A549 (cell line): ENCODE data around the gene NEK1. TPM values are rescaled to one million over a fixed set of nuclear protein-coding genes. Genes with fewer than 3 reads are reported as not detected.
A peak's percentile ranks its signal among the peaks of the same experiment; 100 is the strongest.

Experiments
- ATAC-seq, 2 experiments: fragments of 200-7000 bp in 1 of 2; fragments of >200 bp in 1 of 2; cut with Nextera tagmentation in 1 of 2; cut with Tn5 transposase in 1 of 2; 3 replicates each; pipeline versions ENCODE4 v1.8.0 to v1.9.1; 2018 to 2020; ENCODE audit warnings: mild to moderate bottlenecking in 1 of 2, moderate library complexity in 1 of 2
- CTCF ChIA-PET: fragments of 300-600 bp; sonication (Branson Sonifier 250); formaldehyde crosslinking; extraction: SDS; loops from one replicate; lab custom pipeline; 2021; ENCODE audit warnings: antibody characterized with exemption, inconsistent platforms; lab: Yijun Ruan, JAX
- POLR2A ChIA-PET: fragments of 350-600 bp; formaldehyde crosslinking; extraction: SDS; loops from one replicate; lab custom pipeline; 2021; ENCODE audit warnings: antibody characterized with exemption, inconsistent platforms; lab: Yijun Ruan, JAX
- DNase-seq, 2 experiments: peaks; one replicate each; pipeline versions ENCODE4 v3.0.0 to v3.0.0-alpha.2; 2011 to 2016; ENCODE audit warnings: low read depth in 1 of 2, low spot score in 1 of 2
- FAIRE-seq: peaks from 2 replicates; lab custom pipeline; 2011; peaks lifted over from hg19 to GRCh38; lab: Jason Lieb, UNC
- H3K27ac ChIP-seq, 2 experiments: fragments of >200 bp; sonication (Bioruptor Twin); formaldehyde crosslinking; 3 replicates each; pipeline ENCODE4 v1.5.1; 2016 to 2017
- H3K4me1 ChIP-seq: fragments of >200 bp; sonication (Bioruptor Twin); formaldehyde crosslinking; 3 replicates; pipeline ENCODE4 v1.6.1; 2016
- H3K4me2 ChIP-seq: fragments of >200 bp; sonication (Bioruptor Twin); formaldehyde crosslinking; 3 replicates; pipeline ENCODE4 v1.6.1; 2016
- H3K4me3 ChIP-seq: fragments of >200 bp; sonication (Bioruptor Twin); formaldehyde crosslinking; 3 replicates; pipeline ENCODE4 v1.5.1; 2016
- H3K9me3 ChIP-seq: fragments of >200 bp; sonication (Bioruptor Twin); formaldehyde crosslinking; 3 replicates; pipeline ENCODE4 v1.6.1; 2016
- CBX2 ChIP-seq: fragments of 200-600 bp; sonication (generic); IDR thresholded peaks from 2 replicates; pipeline ENCODE4 v1.6.1; 2016; ENCODE audit warnings: low read depth, mild to moderate bottlenecking, borderline replicate concordance
- CHD4 ChIP-seq: fragments of 200-600 bp; sonication (generic); IDR thresholded peaks from 2 replicates; pipeline ENCODE4 v1.6.1; 2016; ENCODE audit warnings: antibody characterized with exemption, mild to moderate bottlenecking, borderline replicate concordance
- EP300 ChIP-seq, 2 experiments: fragments of >200 bp; sonication (Bioruptor Twin); formaldehyde crosslinking; IDR thresholded peaks; 2 replicates in 1 of 2; 3 replicates in 1 of 2; pipeline ENCODE4 v1.6.1; 2016 to 2017
- ESRRA ChIP-seq: fragments of 150-350 bp; IDR thresholded peaks from 2 replicates; pipeline ENCODE4 v1.6.1; 2014; ENCODE audit warnings: mild to moderate bottlenecking, low read length, borderline replicate concordance
- FOSB ChIP-seq: fragments of 250-450 bp; sonication (Bioruptor Pico); IDR thresholded peaks from 2 replicates; pipeline ENCODE4 v1.5.0; 2020; ENCODE audit warnings: mild to moderate bottlenecking, moderate library complexity
- FOSL2 ChIP-seq, 2 experiments: fragments of 450-650 bp in 1 of 2; fragments of >200 bp in 1 of 2; sonication (Bioruptor Twin) in 1 of 2; formaldehyde crosslinking; IDR thresholded peaks; 2 replicates each; pipeline versions ENCODE4 v1.5.0 to v1.6.1; 2016 to 2020; ENCODE audit warnings: mild to moderate bottlenecking in 1 of 2, moderate library complexity in 1 of 2
- FOXS1 ChIP-seq: fragments of 250-450 bp; sonication (Bioruptor Pico); IDR thresholded peaks from 2 replicates; pipeline ENCODE4 v1.5.0; 2020; ENCODE audit warnings: mild to moderate bottlenecking, moderate library complexity
- HDAC2 ChIP-seq: fragments of 200-600 bp; sonication (generic); IDR thresholded peaks from 2 replicates; pipeline ENCODE4 v1.6.1; 2016
- HEYL ChIP-seq: fragments of 250-450 bp; sonication (Bioruptor Pico); IDR thresholded peaks from 2 replicates; pipeline ENCODE4 v1.8.0; 2021; ENCODE audit warnings: mild to moderate bottlenecking, moderate library complexity
- HOXA7 ChIP-seq: fragments of 250-450 bp; sonication (Bioruptor Pico); IDR thresholded peaks from 2 replicates; pipeline ENCODE4 v1.5.0; 2020; ENCODE audit warnings: mild to moderate bottlenecking, moderate library complexity
- HOXB13 ChIP-seq: fragments of 250-450 bp; sonication (Bioruptor Pico); IDR thresholded peaks from 2 replicates; pipeline ENCODE4 v1.5.0; 2020; ENCODE audit warnings: low read depth, mild to moderate bottlenecking, moderate library complexity
- JUN ChIP-seq, 2 experiments: fragments of >200 bp; sonication (Bioruptor Twin); formaldehyde crosslinking; IDR thresholded peaks; 2 replicates in 1 of 2; 3 replicates in 1 of 2; pipeline ENCODE4 v1.6.1; 2016 to 2017
- JUNB ChIP-seq: fragments of >200 bp; sonication (Bioruptor Twin); formaldehyde crosslinking; IDR thresholded peaks from 2 replicates; pipeline ENCODE4 v1.6.1; 2016
- KDM5A ChIP-seq: fragments of 200-600 bp; sonication (generic); IDR thresholded peaks from 2 replicates; pipeline ENCODE4 v1.6.1; 2016; ENCODE audit warnings: antibody characterized with exemption, mild to moderate bottlenecking
- MAZ ChIP-seq: fragments of 150-350 bp; IDR thresholded peaks from 2 replicates; pipeline ENCODE4 v1.6.1; 2014; ENCODE audit warnings: antibody characterized with exemption, low read depth, low read length, borderline replicate concordance
- NPAS2 ChIP-seq: fragments of 250-450 bp; sonication (Bioruptor Pico); IDR thresholded peaks from 2 replicates; pipeline ENCODE4 v1.8.0; 2022; ENCODE audit warnings: mild to moderate bottlenecking, moderate library complexity, borderline replicate concordance
- POLR2A ChIP-seq: IDR thresholded peaks from 2 replicates; pipeline ENCODE4 v1.6.1; 2012; ENCODE audit warnings: mild to moderate bottlenecking, low read length
- POLR2AphosphoS2 ChIP-seq: conservative IDR thresholded peaks from 2 replicates; pipeline ENCODE4 v1.6.1; 2012; ENCODE audit warnings: low read length, improper control_type of control experiment, inconsistent platforms
- RARB ChIP-seq: fragments of 250-450 bp; sonication (Bioruptor Pico); IDR thresholded peaks from 2 replicates; pipeline ENCODE4 v1.8.0; 2021; ENCODE audit warnings: mild to moderate bottlenecking, moderate library complexity
- RCOR1 ChIP-seq: fragments of 150-350 bp; IDR thresholded peaks from 2 replicates; pipeline ENCODE4 v1.6.1; 2014; ENCODE audit warnings: antibody characterized with exemption, low read length, low read depth
- RFX5 ChIP-seq: fragments of 450-650 bp; IDR thresholded peaks from 2 replicates; pipeline ENCODE4 v1.7.1; 2014; ENCODE audit warnings: antibody characterized with exemption, mild to moderate bottlenecking, moderate library complexity
- SREBF2 ChIP-seq: fragments of 450-650 bp; IDR thresholded peaks from 2 replicates; pipeline ENCODE4 v1.6.1; 2014; ENCODE audit warnings: mild to moderate bottlenecking, moderate library complexity
- TFCP2L1 ChIP-seq: fragments of 250-450 bp; sonication (Bioruptor Pico); IDR thresholded peaks from 2 replicates; pipeline ENCODE4 v1.5.0; 2021; ENCODE audit warnings: mild to moderate bottlenecking
- TP53 ChIP-seq: fragments of 250-450 bp; sonication (Bioruptor Pico); IDR thresholded peaks from 2 replicates; pipeline ENCODE4 v1.5.0; 2021; ENCODE audit warnings: mild to moderate bottlenecking, moderate library complexity
- ZC3H11A ChIP-seq: fragments of 450-650 bp; IDR thresholded peaks from 2 replicates; pipeline ENCODE4 v1.6.1; 2014; ENCODE audit warnings: antibody characterized with exemption, mild to moderate bottlenecking
- ZFP36 ChIP-seq: fragments of 450-650 bp; IDR thresholded peaks from 2 replicates; pipeline ENCODE4 v1.6.1; 2014; ENCODE audit warnings: borderline replicate concordance; ENCODE audit not compliant: partially characterized antibody
- ZNF302 ChIP-seq: fragments of 250-450 bp; sonication (Bioruptor Pico); IDR thresholded peaks from 2 replicates; pipeline ENCODE4 v1.9.0; 2021; ENCODE audit warnings: inconsistent platforms, mild to moderate bottlenecking, moderate library complexity
- ZSCAN20 ChIP-seq: fragments of 250-450 bp; sonication (Bioruptor Pico); IDR thresholded peaks from 2 replicates; pipeline ENCODE4 v1.8.0; 2022; ENCODE audit warnings: mild to moderate bottlenecking, moderate library complexity
- WGBS: methylation state at CpG from one replicate; pipeline ENCODE4 v1.1.6; 2017; ENCODE audit errors: missing lambda C conversion rate; 5-methylcytosine and 5-hydroxymethylcytosine counted together
- polyA plus RNA-seq, 4 experiments: library from polyadenylated mRNA; depleted of rRNA in 3 of 4; stranded (reverse); fragments of >200 nt; fragmentation: RNase III in 1 of 4; extraction: RNeasy Plus Mini Kit Qiagen cat#74134 plus additional on column Dnase treatment in 1 of 4; gene quantifications; 2 replicates in 3 of 4; 3 replicates in 1 of 4; pipeline ENCODE4 v1.2.3, GENCODE V29; 2011 to 2017
- TF ChIP-seq, protein P1 (sequence below): fragments of >200 bp; sonication (Bioruptor Twin); formaldehyde crosslinking; IDR thresholded peaks from 3 replicates; pipeline ENCODE4 v1.6.1; 2016
- TF ChIP-seq, protein P2 (sequence below): IDR thresholded peaks from 2 replicates; pipeline ENCODE4 v1.6.1; 2012
- TF ChIP-seq, protein P3 (sequence below): fragments of >200 bp; sonication (Bioruptor Twin); formaldehyde crosslinking; IDR thresholded peaks from 3 replicates; pipeline ENCODE4 v1.5.1; 2016

NEK1 gene
- polyA plus RNA-seq, 2 of the 4 experiments (the other 2 are of a cell fraction) = 3.2 to 5.8 TPM

DNA sequence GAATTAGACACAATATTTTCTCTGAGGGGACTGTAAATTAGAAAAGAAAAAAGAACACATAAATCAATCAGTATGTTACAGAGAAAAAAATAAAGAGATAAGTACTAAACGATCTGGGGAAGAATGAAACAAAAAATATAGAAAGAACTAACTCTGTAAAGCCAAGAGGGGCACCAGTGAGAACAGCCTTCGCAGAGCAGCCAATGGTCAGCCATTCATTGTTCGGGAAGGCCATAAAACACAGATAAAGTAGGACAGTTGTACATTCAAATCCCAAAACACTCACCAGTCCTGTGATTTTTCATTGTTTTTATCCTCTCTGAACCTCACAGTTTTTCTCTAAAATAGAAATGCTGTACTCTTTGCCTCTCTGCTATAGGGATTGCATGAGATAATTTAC, 127.9 kb downstream of the NEK1 start:
- 64% methylated on average over 3 of the region's 3 CpGs for WGBS
- no peak for FAIRE-seq
- ATAC-seq = 0 out of 6 replicates have a peak, but pooled peaks of 1 of the 2 experiments have one; percentile 30

DNA sequence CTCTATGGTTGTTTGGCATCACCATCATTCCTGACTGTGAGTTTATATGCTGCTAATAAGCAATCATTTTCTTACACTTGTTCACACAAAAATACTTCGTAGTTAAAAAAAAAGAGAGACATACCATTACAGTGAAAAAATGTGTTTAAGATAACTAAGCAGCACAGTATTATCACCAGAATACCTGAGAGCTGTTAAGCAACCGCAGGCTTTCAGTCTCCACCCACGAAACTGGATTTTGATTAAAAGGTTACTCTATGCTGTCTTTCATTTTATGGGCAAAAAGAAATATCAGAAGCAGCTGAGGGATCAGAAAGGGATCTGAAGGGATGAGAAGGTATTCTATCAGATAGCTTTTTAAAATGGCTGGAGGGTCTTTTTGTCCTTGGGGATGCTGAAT, 148.3 kb downstream of the NEK1 start:
- H3K4me2 ChIP-seq = no peak overlapping the region
- no peaks in the 10 kb centered on the region for H3K4me1 ChIP-seq
- no peak for FAIRE-seq
- CTCF ChIA-PET = no interaction called here
- POLR2A ChIA-PET = no interaction called here
- H3K27ac ChIP-seq = no peak overlapping the region
- 86% methylated on average over 3 of the region's 3 CpGs for WGBS
- no peak for DNase-seq
- TF ChIP-seq RFX5 (no peak), TFCP2L1 (CRISPR knock-in tag) (no peak), CHD4 (no peak), JUNB (no peak), KDM5A (no peak), ZC3H11A (no peak), RARB (CRISPR knock-in tag) (no peak), HOXB13 (CRISPR knock-in tag) (no peak), JUN (IDR thresholded peaks at IDR 0.05) (no peak), ZNF302 (CRISPR knock-in tag) (no peak), HOXA7 (CRISPR knock-in tag) (no peak), RCOR1 (no peak), CBX2 (no peak)
- TF ChIP-seq, protein P1, sequence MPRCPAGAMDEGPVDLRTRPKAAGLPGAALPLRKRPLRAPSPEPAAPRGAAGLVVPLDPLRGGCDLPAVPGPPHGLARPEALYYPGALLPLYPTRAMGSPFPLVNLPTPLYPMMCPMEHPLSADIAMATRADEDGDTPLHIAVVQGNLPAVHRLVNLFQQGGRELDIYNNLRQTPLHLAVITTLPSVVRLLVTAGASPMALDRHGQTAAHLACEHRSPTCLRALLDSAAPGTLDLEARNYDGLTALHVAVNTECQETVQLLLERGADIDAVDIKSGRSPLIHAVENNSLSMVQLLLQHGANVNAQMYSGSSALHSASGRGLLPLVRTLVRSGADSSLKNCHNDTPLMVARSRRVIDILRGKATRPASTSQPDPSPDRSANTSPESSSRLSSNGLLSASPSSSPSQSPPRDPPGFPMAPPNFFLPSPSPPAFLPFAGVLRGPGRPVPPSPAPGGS = no peak
- TF ChIP-seq, protein P2, sequence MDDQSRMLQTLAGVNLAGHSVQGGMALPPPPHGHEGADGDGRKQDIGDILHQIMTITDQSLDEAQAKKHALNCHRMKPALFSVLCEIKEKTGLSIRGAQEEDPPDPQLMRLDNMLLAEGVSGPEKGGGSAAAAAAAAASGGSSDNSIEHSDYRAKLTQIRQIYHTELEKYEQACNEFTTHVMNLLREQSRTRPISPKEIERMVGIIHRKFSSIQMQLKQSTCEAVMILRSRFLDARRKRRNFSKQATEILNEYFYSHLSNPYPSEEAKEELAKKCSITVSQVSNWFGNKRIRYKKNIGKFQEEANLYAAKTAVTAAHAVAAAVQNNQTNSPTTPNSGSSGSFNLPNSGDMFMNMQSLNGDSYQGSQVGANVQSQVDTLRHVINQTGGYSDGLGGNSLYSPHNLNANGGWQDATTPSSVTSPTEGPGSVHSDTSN = no peak
- TF ChIP-seq, protein P3, sequence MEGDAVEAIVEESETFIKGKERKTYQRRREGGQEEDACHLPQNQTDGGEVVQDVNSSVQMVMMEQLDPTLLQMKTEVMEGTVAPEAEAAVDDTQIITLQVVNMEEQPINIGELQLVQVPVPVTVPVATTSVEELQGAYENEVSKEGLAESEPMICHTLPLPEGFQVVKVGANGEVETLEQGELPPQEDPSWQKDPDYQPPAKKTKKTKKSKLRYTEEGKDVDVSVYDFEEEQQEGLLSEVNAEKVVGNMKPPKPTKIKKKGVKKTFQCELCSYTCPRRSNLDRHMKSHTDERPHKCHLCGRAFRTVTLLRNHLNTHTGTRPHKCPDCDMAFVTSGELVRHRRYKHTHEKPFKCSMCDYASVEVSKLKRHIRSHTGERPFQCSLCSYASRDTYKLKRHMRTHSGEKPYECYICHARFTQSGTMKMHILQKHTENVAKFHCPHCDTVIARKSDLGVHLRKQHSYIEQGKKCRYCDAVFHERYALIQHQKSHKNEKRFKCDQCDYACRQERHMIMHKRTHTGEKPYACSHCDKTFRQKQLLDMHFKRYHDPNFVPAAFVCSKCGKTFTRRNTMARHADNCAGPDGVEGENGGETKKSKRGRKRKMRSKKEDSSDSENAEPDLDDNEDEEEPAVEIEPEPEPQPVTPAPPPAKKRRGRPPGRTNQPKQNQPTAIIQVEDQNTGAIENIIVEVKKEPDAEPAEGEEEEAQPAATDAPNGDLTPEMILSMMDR = no peak
- H3K9me3 ChIP-seq = no peaks in the 10 kb centered on the region
- no peak for ATAC-seq
- no peak overlapping the region for H3K4me3 ChIP-seq

More for the DNA sequence above, 127.9 kb downstream of the NEK1 start:
- ChIA-PET POLR2A (no interaction called here), CTCF (no interaction called here)
- no peaks in the 10 kb centered on the region for H3K4me1 ChIP-seq
- H3K9me3 ChIP-seq = peaks cover 4% of the 10 kb centered on the region; the same call in 1 of the 3 replicates
- H3K27ac ChIP-seq = no peak overlapping the region
- no peak overlapping the region for H3K4me2 ChIP-seq
- TF ChIP-seq JUNB = no peak
- TF ChIP-seq, protein P2 = no peak
- no peak for TF ChIP-seq POLR2A
- TF ChIP-seq ZSCAN20 = no peak
- TF ChIP-seq ESRRA = no peak
- no peak for TF ChIP-seq FOSL2 (IDR thresholded peaks at IDR 0.05)
- TF ChIP-seq FOSL2 (CRISPR knock-in tag; IDR thresholded peaks at IDR 0.05) = no peak
- peak in 1 of 2 experiments; percentile 3 for DNase-seq
- no peak overlapping the region for H3K4me3 ChIP-seq

DNA sequence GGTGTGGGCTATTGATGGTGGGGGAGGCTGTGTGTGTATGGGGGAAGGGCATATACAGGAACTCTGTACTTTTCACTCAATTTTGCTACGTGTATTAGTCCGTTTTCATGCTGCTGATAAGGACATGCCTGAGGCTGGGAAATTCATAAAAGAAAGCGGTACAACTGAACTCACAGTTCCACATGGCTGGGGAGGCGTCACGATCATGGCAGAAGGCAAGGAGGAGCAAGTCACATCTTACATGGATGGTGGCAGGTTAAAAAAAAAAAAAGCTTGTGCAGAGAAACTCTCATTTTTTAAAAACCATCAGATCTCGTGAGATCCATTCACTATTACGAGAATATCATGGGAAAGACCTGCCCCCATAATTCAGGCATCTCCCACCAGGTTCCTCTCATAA, 152.3 kb downstream of the NEK1 start:
- Histone ChIP-seq H3K27ac (no peak overlapping the region), H3K4me2 (no peak overlapping the region), H3K9me3 (no peaks in the 10 kb centered on the region), H3K4me3 (no peak overlapping the region), H3K4me1 (no peaks in the 10 kb centered on the region)
- no peak for DNase-seq
- POLR2A ChIA-PET = no interaction called here
- WGBS = 84% methylated on average over 7 of the region's 7 CpGs
- no peak for FAIRE-seq
- CTCF ChIA-PET = no interaction called here
- no peak for ATAC-seq
- TF ChIP-seq MAZ (no peak), NPAS2 (no peak), HEYL (no peak), SREBF2 (no peak), HOXB13 (CRISPR knock-in tag) (no peak), HDAC2 (no peak), EP300 (IDR thresholded peaks at IDR 0.05) (no peak), FOSB (CRISPR knock-in tag) (no peak), POLR2AphosphoS2 (no peak), CBX2 (no peak), ZFP36 (no peak), FOXS1 (CRISPR knock-in tag) (no peak), TP53 (no peak), KDM5A (no peak)
- TF ChIP-seq, protein P1 = no peak
